HG02642 (cell line): Measurements from ENCODE around the gene RTL10.
"Not testable (repeated sequence)": the region's sequence is repeated elsewhere in the genome, so short reads cannot be mapped to it uniquely, and the experiment has no call there.

Experiments
- ATAC-seq: cut with Tn5 transposase; IDR thresholded peaks from one replicate; pipeline ENCODE4 v1.9.1; 2021; ENCODE audit warnings: mild to moderate bottlenecking; ENCODE audit not compliant: unreplicated experiment, poor library complexity

RTL10 gene

DNA sequence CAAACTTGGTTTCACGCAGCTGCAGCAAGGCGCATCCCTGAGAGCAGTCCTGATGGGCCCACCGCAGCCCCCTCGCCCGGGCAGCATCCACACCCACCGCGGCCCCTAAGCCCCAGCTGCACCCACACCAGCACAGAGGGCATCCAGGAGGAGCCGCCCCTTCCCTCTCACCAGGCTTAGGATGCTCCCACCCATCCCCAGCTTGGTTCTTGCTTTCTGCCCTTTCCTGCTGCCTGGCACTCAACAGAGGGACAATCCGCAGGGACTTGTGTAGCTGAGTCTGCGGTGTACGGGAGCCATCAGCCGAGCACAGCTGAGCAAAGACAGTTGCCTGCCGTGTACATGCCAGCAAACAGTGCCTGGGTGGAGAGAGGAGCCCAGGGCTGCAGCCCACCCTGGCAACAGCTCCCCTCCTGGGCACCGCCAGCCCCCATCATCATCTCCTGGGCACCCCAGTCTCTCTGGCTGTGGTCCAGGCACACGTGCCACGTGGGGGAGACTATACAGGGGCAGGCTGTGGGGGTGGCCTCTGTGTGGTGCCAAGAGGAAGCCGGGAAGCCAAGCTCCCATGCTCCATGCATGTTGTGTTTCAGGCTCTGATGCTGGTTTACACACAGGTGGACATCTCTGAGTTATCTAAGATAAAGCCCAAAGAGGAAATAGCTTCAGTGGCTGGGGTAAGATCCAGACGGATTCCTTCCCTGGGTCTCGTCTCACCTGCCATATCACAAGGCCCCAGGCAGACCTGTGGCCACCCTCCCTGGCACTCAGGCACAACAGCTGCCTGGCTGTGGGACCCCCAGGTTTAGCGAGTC, 36.0 kb upstream of the RTL10 start:
- ATAC-seq = no peak

DNA sequence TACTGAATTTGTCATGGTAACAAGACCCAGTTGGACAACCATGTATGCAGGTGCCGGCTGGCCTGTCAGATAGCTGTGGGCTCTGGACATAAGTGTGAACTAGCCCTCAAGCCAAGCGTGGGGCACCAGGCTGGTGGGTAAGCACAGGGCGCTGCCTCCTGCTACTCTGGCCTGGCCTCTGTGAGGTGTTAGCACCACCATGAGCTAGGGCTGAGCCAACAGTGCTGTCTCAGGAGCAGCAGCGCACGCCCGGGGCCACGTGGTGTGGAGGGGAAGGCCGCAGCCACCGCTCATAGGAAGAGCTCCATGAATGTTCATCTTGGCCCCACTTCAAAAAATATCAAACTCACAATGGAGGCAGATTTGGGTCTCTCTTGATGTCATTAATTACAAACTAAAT, 35.3 kb upstream of the RTL10 start:
- no peak for ATAC-seq

DNA sequence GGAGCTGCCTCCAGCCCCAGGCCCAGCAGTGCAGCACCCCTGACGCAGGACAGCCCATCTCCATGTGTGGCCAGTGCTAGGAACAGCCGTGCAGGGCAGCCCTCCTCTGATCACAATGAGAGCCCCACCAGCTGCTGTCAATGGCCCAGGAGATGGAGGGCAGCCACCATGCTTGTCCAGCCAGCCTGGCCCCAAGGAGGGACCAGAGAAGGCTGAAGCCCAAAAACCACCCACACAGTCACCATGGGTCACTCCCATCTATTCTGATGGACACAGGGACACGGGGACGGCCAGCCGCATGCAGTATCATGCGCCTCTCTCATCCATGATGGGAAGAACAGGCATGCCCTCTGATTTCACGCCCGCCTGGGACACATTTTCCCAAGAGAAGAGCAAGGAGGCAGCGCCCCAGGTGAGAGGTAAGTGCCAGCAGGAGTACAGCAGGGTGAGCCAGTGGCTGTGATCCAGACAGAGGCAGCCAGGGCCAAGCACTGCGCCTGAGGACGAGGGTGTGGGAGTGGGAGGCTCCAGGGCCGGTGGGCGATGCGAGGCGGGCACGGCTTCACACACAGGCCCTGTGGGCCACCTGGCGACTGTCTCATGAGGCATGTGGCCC, 33.6 kb upstream of the RTL10 start:
- no peak for ATAC-seq

DNA sequence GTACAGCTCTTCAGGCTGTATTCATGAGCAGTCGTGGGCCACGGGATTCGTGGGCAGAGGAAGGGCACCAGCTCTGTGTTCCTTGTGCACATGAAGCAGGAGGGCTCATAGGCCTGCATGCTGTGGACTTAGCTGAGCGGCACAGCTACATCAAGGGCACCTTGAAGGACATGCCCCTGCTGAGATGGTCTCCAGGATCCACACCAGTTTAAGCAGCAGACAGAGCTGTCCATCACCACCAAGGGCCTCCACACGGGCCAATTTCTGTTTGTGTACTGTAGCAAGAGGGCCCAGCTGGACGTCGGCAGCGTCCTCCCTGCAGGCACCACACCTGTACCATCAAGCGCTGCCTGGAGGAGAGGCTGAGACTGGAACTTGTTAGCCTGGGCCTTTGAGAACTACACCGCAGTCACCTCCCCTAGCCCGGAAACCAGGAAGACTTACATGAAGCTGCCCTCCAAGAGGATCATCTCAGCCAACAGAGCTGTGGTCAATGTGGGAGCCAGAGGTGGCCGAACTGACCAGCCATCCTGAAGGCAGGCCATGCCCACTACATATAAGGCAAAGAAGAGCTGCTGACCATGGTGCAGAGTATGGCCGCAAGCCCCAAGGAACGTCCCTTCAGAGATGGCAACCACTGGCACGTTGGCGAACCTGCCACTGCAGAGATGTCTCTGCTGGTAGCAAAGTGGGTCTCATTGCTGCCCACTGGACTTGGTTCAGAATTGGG, 32.7 kb upstream of the RTL10 start:
- no peak for ATAC-seq

DNA sequence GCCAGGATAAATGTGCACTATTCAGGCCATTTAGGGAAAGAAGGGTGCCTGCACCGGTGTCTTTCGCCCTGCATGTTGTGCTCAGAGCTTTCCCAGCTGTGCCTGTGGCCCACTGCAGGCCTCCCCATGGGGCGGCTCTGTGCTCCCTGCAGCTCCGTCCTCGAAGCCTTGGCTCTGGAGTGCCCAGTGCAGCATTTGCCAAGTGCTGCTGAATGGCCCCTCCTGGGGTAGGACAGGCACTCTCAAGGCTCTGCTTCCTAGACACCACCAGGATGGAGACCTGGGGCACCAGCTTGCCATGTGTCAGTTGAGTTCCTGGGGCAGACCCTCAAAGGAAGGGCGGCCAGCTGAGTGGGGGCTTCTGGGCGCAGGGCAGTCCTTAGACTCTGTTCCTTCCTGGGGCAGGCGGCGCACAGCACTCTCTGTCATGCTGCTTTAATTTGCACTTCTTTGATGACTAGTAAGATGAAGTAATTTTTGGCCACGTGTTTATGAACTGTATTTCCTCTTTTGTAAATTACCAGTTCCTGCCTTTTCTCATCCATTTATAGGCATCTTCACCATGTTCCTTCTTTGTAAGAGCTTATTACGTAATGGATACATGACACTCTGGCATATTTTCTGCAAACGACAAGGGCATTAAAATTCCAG, 32.1 kb upstream of the RTL10 start:
- no peak for ATAC-seq

DNA sequence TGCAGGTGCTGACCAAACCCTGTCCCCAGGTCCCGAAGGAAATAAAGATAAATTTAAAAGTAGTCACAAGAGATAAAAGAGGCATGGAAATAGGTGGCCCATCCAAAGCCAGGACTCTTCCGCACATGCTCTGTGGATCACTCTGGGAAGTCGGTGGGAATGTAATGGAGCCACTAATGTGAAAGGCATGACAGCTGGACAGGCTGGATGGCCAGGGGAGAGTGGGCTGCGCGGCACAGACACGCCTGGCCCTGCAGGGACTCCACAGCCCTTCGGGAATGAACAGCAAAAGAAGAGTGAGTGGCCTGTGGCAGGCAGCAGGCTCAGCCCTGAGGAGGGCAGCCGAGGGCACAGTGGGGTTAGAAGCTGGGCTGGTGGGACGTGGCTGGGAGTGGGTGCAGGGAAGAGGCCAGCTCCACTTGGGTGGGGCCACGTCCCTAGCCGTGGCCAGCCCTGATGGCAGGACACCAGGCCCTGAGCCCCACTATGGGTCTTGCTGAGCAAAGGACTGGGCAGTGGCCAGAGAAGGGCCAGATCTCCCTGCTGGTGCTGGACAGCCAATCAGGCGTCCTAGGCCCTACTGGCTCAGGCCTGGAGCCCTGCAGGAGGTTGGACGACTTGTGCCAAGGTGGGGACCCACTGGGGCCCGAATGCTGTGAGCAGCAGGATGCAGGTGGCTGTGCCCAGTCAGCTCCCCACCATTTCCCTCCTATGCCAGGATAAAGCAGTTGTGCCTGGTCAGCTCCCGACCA, 31.3 kb upstream of the RTL10 start:
- ATAC-seq = no peak

DNA sequence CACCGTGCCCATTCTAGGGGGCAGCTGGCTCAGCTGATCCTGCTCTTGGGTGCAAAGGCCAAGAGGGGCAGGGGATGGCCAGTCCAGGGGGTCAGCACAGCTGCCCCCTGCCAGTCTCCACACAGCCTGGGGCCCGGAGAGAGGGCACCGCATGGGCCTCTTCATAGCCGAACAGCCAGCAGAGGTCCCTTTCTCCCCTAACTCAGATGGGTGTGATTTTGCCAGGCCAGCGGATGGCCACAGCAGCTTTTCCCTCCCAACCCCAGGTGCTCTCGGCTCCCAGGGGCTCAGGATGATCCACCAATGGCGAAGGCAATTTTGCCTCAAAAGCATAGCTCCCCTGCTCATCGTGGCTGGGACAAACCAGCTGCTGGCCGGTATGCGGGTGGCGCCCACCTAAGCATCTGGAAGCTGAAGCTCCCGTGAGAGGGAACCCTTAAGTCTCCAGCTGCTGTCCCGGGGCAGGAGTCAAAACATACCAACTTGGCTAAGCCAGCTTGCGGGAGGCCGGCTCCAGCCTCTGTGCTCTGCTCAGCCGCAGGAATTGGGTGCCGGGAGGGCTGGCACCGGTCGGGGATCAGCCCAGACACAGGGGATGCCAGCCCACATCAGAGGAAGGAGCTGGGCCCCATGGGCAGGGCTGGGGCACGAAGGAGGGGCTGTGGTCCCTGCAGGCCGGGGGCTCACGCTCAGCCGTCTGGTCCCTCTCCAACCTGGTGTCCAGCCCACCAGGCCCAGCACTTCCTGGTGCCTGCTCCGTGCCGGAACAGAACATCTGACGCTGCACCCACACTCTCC, 30.5 kb upstream of the RTL10 start:
- ATAC-seq = no peak

DNA sequence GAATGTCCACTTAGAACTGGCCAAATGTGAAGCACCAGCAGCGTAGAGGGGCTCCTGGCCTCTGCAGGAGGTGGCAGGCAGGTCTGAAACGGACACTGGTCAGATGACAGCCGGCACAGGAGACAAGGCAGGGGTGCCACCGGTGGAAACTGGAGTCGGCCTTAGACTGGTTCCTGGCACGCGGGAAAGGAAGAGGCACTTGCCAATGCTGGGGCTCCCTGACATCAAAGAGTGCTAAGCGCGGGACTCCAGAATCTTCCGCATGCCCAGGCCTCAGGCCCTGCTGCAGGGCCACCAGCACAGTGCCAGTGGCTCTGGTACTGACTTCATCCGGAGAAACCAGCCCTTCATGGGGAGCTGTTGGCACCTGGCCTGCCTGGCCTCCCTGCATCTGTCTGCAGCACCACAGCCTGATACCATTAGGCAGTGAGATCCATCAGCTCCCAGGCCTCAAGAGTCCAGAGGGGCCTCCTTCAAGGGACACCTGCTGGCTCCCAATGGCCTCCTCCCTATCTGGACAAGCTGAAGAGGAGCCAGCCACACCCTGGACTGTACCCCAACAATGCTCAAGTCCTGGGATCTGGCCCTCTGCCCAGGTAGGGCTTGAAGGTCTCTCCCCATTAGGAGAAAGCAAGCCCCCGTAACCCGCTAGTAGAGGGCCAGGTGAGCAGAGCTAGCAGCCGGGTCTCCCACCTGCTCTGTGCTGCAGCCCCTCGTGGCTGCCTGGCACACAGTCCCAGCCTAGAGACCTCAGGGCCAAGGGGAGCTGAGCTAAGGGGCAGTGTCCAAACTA, 29.7 kb upstream of the RTL10 start:
- no peak for ATAC-seq

DNA sequence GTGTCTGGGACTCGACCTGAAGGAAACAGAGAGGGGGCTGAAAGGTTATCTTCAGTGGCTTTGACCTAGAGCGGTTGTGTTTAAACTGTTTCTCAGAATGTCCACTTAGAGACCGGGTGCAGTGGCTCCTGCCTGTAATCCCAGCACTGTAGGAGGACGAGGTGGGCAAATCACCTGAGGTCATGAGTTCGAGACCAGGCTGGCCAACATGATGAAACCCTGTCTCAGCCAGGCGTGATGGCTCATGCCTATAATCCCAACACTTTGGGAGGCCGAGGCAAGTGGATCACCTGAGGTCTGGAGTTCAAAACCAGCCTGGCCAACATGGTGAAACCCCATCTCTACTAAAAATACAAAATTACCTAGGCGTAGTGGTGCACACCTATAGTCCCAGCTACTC, 28.8 kb upstream of the RTL10 start:
- ATAC-seq = not testable (repeated sequence)

DNA sequence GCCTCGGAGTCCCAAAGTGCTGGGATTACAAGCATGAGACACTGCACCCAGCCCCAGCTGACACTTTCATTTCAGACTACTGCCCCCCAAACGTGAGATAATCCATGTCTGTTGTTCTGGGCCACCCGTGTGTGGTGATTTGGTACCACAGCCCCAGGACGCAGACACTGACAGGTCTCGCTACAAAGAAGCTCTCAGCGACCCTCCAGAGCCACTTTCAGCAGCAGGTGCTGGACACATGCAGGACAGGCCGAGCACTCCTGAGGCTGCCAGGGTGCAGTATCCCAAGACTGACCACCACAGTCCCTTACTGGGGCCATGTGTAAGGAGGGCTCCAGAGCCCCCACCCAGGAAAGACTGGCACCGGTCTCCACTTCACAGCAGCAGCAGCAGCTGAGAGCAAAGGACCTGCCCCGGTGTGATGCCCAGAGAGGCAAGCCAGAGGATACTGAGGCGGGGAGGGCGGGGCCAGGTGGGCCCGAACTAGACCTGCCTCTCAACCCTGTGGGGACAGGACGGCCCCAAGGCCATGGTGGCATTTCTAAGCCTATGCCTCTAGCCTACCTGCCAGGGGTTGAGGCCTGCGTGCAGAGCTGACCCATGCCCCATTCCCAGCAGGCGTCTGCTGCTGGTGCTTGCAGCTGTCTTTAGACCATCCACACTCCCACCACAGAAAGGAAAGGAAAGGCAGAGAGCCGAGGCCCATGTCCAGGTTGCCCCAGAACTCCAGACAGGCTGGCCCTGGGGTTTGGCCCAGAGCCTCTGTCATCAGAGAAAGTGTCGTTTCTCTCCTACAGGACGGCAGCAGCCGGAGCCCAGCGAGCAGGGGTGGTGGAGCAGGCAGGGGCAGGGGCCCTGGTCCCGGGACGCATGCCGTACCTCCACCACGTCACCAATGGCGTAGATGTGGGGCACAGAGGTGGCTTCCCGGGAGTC, 28.0 kb upstream of the RTL10 start:
- ATAC-seq = no peak

DNA sequence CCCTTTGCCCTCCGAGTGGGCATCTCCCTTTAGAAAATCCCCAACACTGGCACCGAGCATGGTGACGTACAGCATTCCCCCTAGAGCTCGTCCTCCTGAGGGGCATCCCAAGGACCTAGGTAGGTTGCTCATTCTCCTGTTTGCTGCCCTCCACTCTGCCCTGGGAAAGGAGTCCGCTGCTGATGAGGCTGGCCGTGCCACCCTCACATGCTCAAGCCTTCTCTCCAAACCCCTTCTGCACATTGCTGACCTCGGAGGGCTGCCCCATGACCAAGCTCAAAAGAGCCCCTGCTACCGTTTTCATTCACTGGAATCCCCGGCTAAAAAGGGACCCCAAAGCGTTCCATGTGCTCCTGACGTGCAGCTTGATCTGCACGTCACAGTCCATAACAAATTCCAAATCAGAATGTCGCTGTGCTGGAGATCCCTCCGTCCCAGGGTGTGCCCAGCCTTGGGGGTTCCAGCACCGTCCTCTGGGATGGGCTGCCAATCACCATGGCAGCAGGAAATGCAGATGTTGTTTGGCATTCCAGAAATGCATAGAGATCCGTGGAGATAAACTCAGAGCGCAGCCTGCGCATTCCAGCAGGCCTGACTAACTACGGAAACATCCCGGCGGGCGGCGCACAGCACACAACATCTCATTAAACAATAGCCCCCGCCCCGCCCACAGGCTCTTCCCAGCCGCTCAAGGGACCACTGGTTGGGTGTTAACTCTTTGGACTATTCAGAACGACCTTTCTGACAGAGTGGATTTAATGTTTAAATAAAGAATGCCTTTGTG, 26.3 kb upstream of the RTL10 start:
- ATAC-seq = no peak

DNA sequence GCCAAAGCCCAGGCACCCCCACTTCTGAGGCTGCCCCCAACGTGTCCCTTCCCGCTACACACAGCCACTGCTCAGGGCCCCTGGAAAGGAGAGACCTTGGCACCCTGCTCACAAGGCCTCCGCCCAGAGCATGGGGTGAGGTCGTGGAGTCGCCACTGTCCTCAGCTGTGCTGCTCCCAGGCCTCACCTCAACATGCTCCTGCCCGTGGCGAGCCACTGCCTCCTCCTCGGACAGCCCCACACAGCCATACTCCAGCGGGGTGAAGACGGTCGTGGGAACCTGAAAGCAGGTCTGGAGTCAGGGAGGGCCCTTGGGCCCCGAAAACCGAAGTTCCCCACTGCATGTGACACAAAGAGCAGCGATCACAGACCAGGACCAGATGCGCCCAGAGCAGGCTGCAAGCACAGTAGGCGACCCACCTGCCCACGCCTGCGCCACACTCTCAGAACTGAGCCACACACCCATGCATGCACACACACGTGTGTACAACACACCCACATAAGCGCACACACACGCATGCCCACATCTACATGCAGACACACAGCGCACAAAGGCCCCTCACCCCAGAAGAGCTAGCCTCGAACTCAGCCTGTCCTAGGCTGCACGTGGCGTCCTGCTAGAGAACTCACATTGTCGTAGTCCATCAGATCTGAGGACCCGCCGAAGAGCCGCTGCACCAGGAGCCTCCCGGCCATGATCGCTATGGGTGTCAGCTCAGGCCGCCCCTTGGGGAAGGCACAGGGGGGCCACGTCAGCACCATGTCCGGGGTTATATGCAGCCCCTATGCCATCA, 25.5 kb upstream of the RTL10 start:
- ATAC-seq = no peak

DNA sequence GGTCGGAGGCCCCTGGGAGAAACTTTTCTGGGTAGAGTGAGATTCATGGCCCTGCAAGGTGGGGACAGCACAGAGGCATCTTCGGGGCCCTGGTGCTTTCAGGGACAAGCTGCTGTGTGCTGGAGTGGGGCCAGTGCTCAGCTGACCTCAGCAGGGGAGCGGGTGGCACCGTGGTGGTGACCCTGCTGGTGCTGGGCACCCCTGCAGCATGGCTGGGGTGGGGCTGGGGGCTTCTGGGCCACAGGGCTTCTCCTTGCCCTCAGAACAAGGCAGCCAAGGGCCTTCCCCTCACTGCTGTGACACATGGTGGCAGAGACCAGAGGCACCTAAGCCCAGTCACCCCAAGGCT, 24.9 kb upstream of the RTL10 start:
- no peak for ATAC-seq

DNA sequence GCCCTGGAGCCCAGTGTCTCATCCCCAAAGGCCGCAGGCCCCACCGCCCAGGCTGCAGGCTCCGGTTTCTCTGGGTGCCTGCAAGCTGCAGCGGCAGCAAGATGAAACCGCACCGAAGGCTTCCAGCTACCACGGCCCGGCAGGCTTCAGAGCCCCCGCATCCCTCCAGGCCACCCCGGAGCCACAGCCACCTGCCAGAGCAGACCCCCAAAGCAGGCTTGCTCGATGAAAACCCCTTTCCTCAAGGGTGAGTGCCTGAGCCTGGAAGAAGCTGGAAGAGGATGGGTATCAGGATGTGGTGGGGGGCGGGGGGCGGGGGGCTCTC, 24.5 kb upstream of the RTL10 start:
- no peak for ATAC-seq

DNA sequence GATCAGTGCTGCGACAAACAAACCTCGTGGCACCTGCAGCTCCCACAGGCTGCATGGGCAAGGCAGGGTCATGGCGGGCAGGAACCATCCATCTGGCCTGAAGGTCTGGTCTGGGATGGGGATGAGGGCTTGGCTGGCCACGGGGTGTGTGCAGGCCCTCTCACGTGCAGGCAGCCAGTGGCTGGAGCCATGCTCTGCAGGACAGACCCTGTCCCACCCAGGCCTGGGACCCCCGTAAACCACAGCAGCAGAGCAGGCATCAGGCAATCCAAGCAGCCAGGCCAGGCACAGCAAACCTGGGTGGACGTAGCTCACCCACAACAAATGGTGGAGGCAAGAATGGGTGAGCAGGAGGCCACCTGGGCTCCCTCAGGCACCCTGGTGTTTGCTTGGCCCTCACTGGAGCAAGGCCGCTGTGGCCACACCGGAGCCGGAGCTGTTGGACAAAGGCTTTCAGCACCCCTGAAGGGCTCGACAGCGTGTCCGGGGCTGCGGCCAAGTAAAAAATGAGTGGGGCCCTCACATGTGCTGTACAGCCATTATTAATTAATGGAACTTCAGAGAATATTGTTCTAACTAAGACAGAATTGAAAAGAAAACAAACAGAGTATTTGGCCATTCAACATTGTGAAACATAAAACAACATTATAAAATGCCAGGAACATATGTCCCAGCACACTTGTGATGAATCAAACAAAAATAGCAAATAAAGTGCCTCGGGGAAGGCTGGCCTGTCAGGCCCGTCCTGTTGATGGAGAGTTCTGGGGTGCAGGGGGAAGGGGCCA, 24.0 kb upstream of the RTL10 start:
- ATAC-seq = no peak
